ENCODE measurements around the gene SFTPB.

The SFTPB gene

GRCh38 chr2:85668009-85668856 is at the start of gene SFTPB:
SFTPB (minus strand) TSS chr2:85668199; CDS start chr2:85668183, 16 bp downstream.
- TF ChIP-seq TCF12 (IDR thresholded peaks at IDR 0.05; ENCODE audit: low read depth), result no peak
- TF ChIP-seq MAX (IDR thresholded peaks at IDR 0.05), result no peak
- TF ChIP-seq YY1 (IDR thresholded peaks at IDR 0.05; ENCODE audit: low read depth), result no peak
- TF ChIP-seq USF1 (IDR thresholded peaks at IDR 0.05), result no peak
- no peak for TF ChIP-seq NFIC (IDR thresholded peaks at IDR 0.05)
- no peak for TF ChIP-seq EGR1 (IDR thresholded peaks at IDR 0.05)
- TF ChIP-seq FOXM1 (IDR thresholded peaks at IDR 0.05; ENCODE audit: borderline replicate concordance, low read depth), result no peak
- no peak for TF ChIP-seq EP300 (IDR thresholded peaks at IDR 0.05; ENCODE audit: borderline replicate concordance)
- no peak for TF ChIP-seq CEBPB (IDR thresholded peaks at IDR 0.05)
- no peak for TF ChIP-seq REST (IDR thresholded peaks at IDR 0.05; ENCODE audit: low read depth)
- no peak for TF ChIP-seq RAD21 (IDR thresholded peaks at IDR 0.05; ENCODE audit: low read depth)
- TF ChIP-seq CREB1 (IDR thresholded peaks at IDR 0.05; ENCODE audit: low read depth), result no peak
- no peak for TF ChIP-seq TEAD4 (IDR thresholded peaks at IDR 0.05)
- TF ChIP-seq ZBTB7A (IDR thresholded peaks at IDR 0.05; ENCODE audit: low read depth), result no peak
- TF ChIP-seq TAF1 (IDR thresholded peaks at IDR 0.05; ENCODE audit: low read depth), result no peak

- no peak for TF ChIP-seq NFIC (IDR thresholded peaks at IDR 0.05)
- no peak for TF ChIP-seq REST (IDR thresholded peaks at IDR 0.05; ENCODE audit: low read depth)
- no peak for TF ChIP-seq USF1 (IDR thresholded peaks at IDR 0.05)
- TF ChIP-seq YY1 (IDR thresholded peaks at IDR 0.05; ENCODE audit: low read depth), result no peak
- no peak for TF ChIP-seq TAF1 (IDR thresholded peaks at IDR 0.05; ENCODE audit: low read depth)
- TF ChIP-seq TCF12 (IDR thresholded peaks at IDR 0.05; ENCODE audit: low read depth), result no peak
- no peak for TF ChIP-seq CREB1 (IDR thresholded peaks at IDR 0.05; ENCODE audit: low read depth)
- TF ChIP-seq RAD21 (IDR thresholded peaks at IDR 0.05; ENCODE audit: low read depth), result no peak
- no peak for TF ChIP-seq MAX (IDR thresholded peaks at IDR 0.05)
- no peak for TF ChIP-seq TEAD4 (IDR thresholded peaks at IDR 0.05)
- TF ChIP-seq ZBTB7A (IDR thresholded peaks at IDR 0.05; ENCODE audit: low read depth), result no peak
- no peak for TF ChIP-seq CEBPB (IDR thresholded peaks at IDR 0.05)
Observed at GRCh38 chr2:85717308-85718008, 49.5 kb upstream of the SFTPB start.

GRCh38 chr2:85716346-85716914 is 48.4 kb upstream of the SFTPB start:
- no peak for TF ChIP-seq TEAD4 (IDR thresholded peaks at IDR 0.05)
- no peak for TF ChIP-seq RAD21 (IDR thresholded peaks at IDR 0.05; ENCODE audit: low read depth)
- no peak for TF ChIP-seq FOXM1 (IDR thresholded peaks at IDR 0.05; ENCODE audit: borderline replicate concordance, low read depth)
- no peak for TF ChIP-seq CEBPB (IDR thresholded peaks at IDR 0.05)
- no peak for TF ChIP-seq TCF12 (IDR thresholded peaks at IDR 0.05; ENCODE audit: low read depth)
- no peak for TF ChIP-seq ZBTB7A (IDR thresholded peaks at IDR 0.05; ENCODE audit: low read depth)
- no peak for TF ChIP-seq MAX (IDR thresholded peaks at IDR 0.05)
- TF ChIP-seq YY1 (IDR thresholded peaks at IDR 0.05; ENCODE audit: low read depth), result no peak
- no peak for TF ChIP-seq EGR1 (IDR thresholded peaks at IDR 0.05)
- no peak for TF ChIP-seq EP300 (IDR thresholded peaks at IDR 0.05; ENCODE audit: borderline replicate concordance)
- no peak for TF ChIP-seq TAF1 (IDR thresholded peaks at IDR 0.05; ENCODE audit: low read depth)
- no peak for TF ChIP-seq USF1 (IDR thresholded peaks at IDR 0.05)
- TF ChIP-seq REST (IDR thresholded peaks at IDR 0.05; ENCODE audit: low read depth), result no peak
- no peak for TF ChIP-seq CREB1 (IDR thresholded peaks at IDR 0.05; ENCODE audit: low read depth)
- TF ChIP-seq NFIC (IDR thresholded peaks at IDR 0.05), result no peak

Data from Ishikawa (cell line).